Measurements from ENCODE around the gene ENO2. TPM values are rescaled to one million over a fixed set of nuclear protein-coding genes. Genes with fewer than 3 reads are reported as not detected.
"Not testable (repeated sequence)": the region's sequence is repeated elsewhere in the genome, so short reads cannot be mapped to it uniquely, and the experiment has no call there.

ENO2 gene
- 1 to 10 TPM; 1.1 to 3.1 TPM for total RNA-seq
- 1 to 10 TPM; 1.3 to 1.6 TPM for polyA plus RNA-seq

DNA sequence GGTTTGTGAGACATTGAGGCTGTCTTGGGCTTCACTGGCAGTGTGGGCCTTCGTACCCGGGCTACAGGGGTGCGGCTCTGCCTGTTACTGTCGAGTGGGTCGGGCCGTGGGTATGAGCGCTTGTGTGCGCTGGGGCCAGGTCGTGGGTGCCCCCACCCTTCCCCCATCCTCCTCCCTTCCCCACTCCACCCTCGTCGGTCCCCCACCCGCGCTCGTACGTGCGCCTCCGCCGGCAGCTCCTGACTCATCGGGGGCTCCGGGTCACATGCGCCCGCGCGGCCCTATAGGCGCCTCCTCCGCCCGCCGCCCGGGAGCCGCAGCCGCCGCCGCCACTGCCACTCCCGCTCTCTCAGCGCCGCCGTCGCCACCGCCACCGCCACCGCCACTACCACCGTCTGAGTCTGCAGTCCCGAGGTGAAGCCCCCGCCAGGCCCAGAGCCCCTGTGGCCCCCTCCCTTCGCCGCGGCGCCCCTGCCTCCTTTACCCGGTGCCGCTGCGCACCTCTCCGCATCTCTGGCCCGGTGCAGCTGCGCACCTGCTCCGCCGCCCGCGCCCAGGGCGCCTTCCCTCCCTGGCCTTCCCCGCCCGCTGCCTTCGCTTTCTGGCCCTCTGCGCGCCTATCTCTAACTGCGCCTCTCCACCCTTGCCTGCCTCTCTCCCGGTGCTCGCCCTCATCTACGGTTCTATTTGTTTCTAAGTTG is at the start of gene ENO2:
Gene ENO2, plus strand, starts transcription at position 335 of the 701 bp plus-strand sequence. CDS start 1,253 bp downstream, outside the sequence.
- TF ChIP-seq RXRA (IDR thresholded peaks at IDR 0.05) (no peak), RAD21 (IDR thresholded peaks at IDR 0.05) (no peak), JUND (IDR thresholded peaks at IDR 0.05) (no peak), YY1 (IDR thresholded peaks at IDR 0.05) (no peak), HNF4A (conservative IDR thresholded peaks at IDR 0.05) (no peak), FOXA2 (IDR thresholded peaks at IDR 0.05) (no peak), GABPA (IDR thresholded peaks at IDR 0.05 in 1 of 2, conservative IDR thresholded peaks at IDR 0.05 in 1 of 2) (no peak), TAF1 (conservative IDR thresholded peaks at IDR 0.05) (no peak), EGR1 (IDR thresholded peaks at IDR 0.05; ENCODE audit: low read depth in 2 of 2) (no peak), SP1 (IDR thresholded peaks at IDR 0.05) (no peak), FOXA1 (IDR thresholded peaks at IDR 0.05) (no peak), NR2F2 (IDR thresholded peaks at IDR 0.05) (no peak), HNF4G (IDR thresholded peaks at IDR 0.05) (no peak)
- TF ChIP-seq, protein P1, sequence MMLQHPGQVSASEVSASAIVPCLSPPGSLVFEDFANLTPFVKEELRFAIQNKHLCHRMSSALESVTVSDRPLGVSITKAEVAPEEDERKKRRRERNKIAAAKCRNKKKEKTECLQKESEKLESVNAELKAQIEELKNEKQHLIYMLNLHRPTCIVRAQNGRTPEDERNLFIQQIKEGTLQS (IDR thresholded peaks at IDR 0.05) = no peak
- TF ChIP-seq, protein P2, sequence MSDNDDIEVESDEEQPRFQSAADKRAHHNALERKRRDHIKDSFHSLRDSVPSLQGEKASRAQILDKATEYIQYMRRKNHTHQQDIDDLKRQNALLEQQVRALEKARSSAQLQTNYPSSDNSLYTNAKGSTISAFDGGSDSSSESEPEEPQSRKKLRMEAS (IDR thresholded peaks at IDR 0.05) = no peak
- TF ChIP-seq, protein P3, sequence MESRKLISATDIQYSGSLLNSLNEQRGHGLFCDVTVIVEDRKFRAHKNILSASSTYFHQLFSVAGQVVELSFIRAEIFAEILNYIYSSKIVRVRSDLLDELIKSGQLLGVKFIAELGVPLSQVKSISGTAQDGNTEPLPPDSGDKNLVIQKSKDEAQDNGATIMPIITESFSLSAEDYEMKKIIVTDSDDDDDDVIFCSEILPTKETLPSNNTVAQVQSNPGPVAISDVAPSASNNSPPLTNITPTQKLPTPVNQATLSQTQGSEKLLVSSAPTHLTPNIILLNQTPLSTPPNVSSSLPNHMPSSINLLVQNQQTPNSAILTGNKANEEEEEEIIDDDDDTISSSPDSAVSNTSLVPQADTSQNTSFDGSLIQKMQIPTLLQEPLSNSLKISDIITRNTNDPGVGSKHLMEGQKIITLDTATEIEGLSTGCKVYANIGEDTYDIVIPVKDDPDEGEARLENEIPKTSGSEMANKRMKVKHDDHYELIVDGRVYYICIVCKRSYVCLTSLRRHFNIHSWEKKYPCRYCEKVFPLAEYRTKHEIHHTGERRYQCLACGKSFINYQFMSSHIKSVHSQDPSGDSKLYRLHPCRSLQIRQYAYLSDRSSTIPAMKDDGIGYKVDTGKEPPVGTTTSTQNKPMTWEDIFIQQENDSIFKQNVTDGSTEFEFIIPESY (IDR thresholded peaks at IDR 0.05) = no peak
- TF ChIP-seq, protein P4, sequence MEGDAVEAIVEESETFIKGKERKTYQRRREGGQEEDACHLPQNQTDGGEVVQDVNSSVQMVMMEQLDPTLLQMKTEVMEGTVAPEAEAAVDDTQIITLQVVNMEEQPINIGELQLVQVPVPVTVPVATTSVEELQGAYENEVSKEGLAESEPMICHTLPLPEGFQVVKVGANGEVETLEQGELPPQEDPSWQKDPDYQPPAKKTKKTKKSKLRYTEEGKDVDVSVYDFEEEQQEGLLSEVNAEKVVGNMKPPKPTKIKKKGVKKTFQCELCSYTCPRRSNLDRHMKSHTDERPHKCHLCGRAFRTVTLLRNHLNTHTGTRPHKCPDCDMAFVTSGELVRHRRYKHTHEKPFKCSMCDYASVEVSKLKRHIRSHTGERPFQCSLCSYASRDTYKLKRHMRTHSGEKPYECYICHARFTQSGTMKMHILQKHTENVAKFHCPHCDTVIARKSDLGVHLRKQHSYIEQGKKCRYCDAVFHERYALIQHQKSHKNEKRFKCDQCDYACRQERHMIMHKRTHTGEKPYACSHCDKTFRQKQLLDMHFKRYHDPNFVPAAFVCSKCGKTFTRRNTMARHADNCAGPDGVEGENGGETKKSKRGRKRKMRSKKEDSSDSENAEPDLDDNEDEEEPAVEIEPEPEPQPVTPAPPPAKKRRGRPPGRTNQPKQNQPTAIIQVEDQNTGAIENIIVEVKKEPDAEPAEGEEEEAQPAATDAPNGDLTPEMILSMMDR (IDR thresholded peaks at IDR 0.05; ENCODE audit: low read depth, low read length, missing input control) = no peak
- TF ChIP-seq, protein P5, sequence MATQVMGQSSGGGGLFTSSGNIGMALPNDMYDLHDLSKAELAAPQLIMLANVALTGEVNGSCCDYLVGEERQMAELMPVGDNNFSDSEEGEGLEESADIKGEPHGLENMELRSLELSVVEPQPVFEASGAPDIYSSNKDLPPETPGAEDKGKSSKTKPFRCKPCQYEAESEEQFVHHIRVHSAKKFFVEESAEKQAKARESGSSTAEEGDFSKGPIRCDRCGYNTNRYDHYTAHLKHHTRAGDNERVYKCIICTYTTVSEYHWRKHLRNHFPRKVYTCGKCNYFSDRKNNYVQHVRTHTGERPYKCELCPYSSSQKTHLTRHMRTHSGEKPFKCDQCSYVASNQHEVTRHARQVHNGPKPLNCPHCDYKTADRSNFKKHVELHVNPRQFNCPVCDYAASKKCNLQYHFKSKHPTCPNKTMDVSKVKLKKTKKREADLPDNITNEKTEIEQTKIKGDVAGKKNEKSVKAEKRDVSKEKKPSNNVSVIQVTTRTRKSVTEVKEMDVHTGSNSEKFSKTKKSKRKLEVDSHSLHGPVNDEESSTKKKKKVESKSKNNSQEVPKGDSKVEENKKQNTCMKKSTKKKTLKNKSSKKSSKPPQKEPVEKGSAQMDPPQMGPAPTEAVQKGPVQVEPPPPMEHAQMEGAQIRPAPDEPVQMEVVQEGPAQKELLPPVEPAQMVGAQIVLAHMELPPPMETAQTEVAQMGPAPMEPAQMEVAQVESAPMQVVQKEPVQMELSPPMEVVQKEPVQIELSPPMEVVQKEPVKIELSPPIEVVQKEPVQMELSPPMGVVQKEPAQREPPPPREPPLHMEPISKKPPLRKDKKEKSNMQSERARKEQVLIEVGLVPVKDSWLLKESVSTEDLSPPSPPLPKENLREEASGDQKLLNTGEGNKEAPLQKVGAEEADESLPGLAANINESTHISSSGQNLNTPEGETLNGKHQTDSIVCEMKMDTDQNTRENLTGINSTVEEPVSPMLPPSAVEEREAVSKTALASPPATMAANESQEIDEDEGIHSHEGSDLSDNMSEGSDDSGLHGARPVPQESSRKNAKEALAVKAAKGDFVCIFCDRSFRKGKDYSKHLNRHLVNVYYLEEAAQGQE (IDR thresholded peaks at IDR 0.05) = no peak
- no peaks in the 10 kb centered on the region for H3K36me3 ChIP-seq (ENCODE audit: control insufficient read depth in 4 of 4, insufficient read depth in 3 of 4, low read depth in 1 of 4, low read length in 3 of 4)
- DNase-seq (ENCODE audit: low spot score) = peak; percentile 61
- H3K27ac ChIP-seq (ENCODE audit: low read depth in 1 of 2, low read length in 2 of 2) = peak within 1 kb of the TSS; percentile 47 to 56
- no peak within 1 kb of the TSS for H3K9ac ChIP-seq (ENCODE audit: low read depth in 1 of 2, low read length in 2 of 2)
- 1% methylated on average over 68 of the region's 68 CpGs for WGBS
- H3K4me1 ChIP-seq (ENCODE audit: control insufficient read depth in 4 of 4, insufficient read depth in 4 of 4, low read length in 3 of 4) = peaks cover 3 to 13% (median 5%) of the 10 kb centered on the region in 4 donors
- no peaks in the 10 kb centered on the region for H3K9me3 ChIP-seq (ENCODE audit: control insufficient read depth in 4 of 4, low read length in 3 of 4)
- peaks cover 0 to 6% (median 0%) of the 10 kb centered on the region in 4 donors for H3K27me3 ChIP-seq (ENCODE audit: control insufficient read depth in 4 of 4, insufficient read depth in 4 of 4, low read length in 3 of 4)
- peak within 1 kb of the TSS in 2 of 3 donors; percentile 50 to 65 for H3K4me3 ChIP-seq (ENCODE audit: low read depth in 1 of 3, low read length in 3 of 3)

DNA sequence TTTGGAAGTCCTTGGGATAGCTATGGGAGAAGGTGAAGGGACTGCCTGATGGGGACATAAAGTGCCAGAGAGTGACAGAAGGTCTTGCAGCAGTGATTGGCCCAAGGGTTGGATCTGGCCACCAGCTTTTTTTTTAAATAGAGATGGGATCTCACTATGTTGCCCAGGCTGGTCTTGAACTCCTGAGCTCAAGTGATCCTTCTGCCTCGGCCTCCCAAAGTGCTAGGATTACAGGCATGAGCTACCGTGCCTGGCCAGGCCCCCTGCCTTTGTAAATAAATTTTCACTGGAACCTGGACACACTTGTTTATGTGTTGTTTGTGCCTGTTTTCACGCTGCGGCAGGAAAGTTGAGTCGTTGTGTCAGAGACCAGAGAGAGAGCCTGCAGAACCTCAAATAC is 49.1 kb upstream of the ENO2 start:
- H3K27ac ChIP-seq (ENCODE audit: low read depth in 1 of 2, low read length in 2 of 2); H3K9me3 ChIP-seq (ENCODE audit: control insufficient read depth in 4 of 4, low read length in 3 of 4); H3K4me3 ChIP-seq (ENCODE audit: low read depth in 1 of 3, low read length in 3 of 3); DNase-seq (ENCODE audit: low spot score); H3K27me3 ChIP-seq (ENCODE audit: control insufficient read depth in 4 of 4, insufficient read depth in 4 of 4, low read length in 3 of 4); H3K9ac ChIP-seq (ENCODE audit: low read depth in 1 of 2, low read length in 2 of 2): not testable (repeated sequence)
- Histone ChIP-seq H3K36me3 (ENCODE audit: control insufficient read depth in 4 of 4, insufficient read depth in 3 of 4, low read depth in 1 of 4, low read length in 3 of 4) (peaks cover 10 to 51% (median 24%) of the 10 kb centered on the region in 4 donors), H3K4me1 (ENCODE audit: control insufficient read depth in 4 of 4, insufficient read depth in 4 of 4, low read length in 3 of 4) (peaks cover 3 to 28% (median 26%) of the 10 kb centered on the region in 4 donors)
- 97% methylated on average over 5 of the region's 5 CpGs for WGBS
